GM12865 (cell line): ENCODE data around the gene RHOBTB3.

Source experiments
- DNase-seq: peaks from one replicate; pipeline ENCODE4 v3.0.0; 2010; ENCODE audit warnings: low read depth
- H3K4me3 ChIP-seq: 2 replicates; pipeline ENCODE4 v1.5.1; 2011; ENCODE audit warnings: mild to moderate bottlenecking, low read depth, low read length, control low read depth
- TF ChIP-seq, protein P1 (sequence below): IDR thresholded peaks from 2 replicates; pipeline ENCODE4 v1.5.1; 2011; ENCODE audit warnings: low read length, control low read depth, low read depth, inconsistent platforms; ENCODE audit not compliant: insufficient read depth; ENCODE audit errors: missing control alignments

Gene RHOBTB3

DNA sequence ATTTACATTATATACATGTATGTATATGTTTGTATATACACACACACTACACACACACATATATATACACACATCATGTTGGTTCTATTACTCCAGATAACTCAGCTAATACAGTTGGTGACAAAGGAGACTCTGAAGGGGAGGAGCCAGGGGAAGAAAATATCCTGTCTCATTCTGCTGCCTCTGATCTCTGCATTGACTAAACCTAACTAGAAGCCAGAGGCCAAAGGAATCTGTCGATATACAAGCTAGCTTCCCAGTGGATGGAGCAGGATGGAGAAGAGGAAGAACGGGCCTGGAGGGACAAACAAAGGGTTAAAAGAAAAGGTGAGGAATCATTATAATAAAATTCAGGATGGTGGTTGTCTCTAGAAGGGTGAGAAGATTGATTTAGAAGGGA, 13.7 kb upstream of the RHOBTB3 start:
- TF ChIP-seq, protein P1, sequence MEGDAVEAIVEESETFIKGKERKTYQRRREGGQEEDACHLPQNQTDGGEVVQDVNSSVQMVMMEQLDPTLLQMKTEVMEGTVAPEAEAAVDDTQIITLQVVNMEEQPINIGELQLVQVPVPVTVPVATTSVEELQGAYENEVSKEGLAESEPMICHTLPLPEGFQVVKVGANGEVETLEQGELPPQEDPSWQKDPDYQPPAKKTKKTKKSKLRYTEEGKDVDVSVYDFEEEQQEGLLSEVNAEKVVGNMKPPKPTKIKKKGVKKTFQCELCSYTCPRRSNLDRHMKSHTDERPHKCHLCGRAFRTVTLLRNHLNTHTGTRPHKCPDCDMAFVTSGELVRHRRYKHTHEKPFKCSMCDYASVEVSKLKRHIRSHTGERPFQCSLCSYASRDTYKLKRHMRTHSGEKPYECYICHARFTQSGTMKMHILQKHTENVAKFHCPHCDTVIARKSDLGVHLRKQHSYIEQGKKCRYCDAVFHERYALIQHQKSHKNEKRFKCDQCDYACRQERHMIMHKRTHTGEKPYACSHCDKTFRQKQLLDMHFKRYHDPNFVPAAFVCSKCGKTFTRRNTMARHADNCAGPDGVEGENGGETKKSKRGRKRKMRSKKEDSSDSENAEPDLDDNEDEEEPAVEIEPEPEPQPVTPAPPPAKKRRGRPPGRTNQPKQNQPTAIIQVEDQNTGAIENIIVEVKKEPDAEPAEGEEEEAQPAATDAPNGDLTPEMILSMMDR = no peak
- no peak overlapping the region for H3K4me3 ChIP-seq
- DNase-seq = no peak

DNA sequence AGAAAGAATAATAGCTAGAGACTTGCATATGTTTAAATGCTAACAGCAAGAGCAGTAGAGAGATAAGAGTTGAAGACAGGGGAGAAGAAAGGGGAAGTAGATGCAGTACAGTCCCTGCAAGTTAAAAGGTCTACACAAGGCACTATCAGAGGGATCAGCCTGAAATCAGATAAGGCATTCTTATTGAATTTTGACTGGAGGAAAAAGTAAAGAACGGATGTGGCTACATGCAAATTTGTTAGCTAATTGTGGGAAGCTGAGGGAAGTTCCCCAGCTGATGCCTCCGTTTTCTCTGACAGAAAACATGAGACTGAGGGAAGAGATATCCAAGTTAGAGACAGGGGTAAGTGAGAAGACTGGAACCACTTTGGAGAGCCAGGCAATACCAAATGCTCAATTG, 12.9 kb upstream of the RHOBTB3 start:
- DNase-seq = peak; percentile 58
- no peak overlapping the region for H3K4me3 ChIP-seq
- TF ChIP-seq, protein P1 = no peak

DNA sequence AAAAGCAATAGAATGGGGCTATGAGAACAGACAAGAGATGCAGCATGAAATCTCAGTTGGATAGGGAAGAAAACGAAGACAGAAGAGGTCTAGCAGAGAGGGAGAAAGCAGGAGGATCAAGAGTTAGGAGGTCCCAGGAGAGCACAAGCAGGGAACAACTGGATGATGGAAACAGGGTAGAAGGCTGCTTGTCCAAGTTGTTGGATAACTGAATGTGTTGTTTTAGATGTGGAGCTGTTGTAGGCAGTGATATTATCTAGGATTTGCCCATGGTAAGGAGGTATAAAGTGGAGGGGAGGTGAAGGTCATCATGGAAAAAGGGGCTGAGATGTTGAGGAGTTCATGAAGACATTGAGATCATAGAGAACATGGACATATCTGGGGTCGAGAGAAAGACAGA, 12.4 kb upstream of the RHOBTB3 start:
- DNase-seq = no peak
- H3K4me3 ChIP-seq = no peak overlapping the region
- TF ChIP-seq, protein P1 = no peak

DNA sequence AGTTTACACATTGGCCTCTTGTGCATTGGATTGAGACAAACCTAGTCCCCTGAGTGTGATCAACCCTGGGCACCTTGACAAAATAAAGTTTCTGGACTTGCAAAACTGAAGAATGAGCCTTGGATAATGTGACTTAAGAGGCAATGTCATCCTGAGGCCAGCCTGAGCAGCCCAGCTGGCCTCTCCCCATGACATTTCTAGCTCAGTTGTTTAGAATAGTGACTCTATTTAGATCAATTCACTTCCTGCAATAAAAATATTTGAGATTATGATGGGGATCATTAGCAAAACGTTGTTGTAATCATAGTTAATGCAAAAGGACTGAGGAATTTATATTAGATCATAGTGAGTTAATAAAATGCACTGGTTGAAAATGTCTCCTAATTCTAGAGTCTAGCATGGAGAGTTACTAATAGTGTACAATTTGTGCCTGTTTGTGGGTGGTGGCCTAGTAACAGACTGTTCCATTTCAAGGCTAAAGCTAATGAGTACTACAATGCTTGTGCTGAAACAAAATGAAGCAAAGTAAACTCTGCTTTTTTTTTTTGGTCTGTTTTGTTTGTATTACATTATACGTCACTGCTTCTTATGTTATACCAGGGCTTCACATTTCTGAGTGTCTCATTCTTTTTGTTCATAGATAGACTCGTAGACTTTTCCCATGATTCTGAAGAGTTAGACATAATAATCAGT, 10.9 kb upstream of the RHOBTB3 start:
- H3K4me3 ChIP-seq = no peak overlapping the region
- TF ChIP-seq, protein P1 = no peak
- no peak for DNase-seq

DNA sequence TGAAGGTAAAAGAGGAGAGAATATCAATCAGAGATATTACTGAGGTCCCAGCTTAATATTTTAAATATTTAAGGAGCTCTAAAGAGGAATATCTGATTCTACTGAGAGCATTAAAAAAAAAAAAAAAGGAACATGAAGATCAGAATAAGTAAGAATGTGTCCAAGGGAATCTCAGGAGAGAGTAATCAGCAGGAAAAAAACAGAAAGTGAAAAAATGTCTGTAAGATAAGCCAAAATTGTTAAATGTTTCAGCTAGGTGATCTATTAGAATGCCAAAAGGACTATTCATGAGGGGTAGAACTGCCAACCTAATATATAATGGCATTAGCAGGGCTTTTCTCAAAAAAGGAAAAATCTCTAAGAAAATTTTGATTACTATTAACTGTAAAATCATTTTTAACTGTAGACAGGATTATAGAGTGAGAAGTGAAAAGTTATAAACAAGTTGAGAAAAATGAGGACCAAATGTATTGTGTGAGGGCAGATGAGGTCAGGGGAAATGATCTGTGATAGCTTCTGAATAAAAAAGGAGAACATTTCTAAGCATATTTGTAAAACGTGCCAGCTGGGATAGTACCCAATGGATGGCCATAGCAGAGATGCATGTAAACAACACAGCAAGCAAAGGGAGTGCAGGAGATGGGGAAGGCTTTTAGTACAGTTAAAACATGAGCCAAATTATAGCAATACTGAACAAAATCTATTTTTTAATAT, 9.4 kb upstream of the RHOBTB3 start:
- no peak for DNase-seq
- no peak overlapping the region for H3K4me3 ChIP-seq
- TF ChIP-seq, protein P1 = no peak

DNA sequence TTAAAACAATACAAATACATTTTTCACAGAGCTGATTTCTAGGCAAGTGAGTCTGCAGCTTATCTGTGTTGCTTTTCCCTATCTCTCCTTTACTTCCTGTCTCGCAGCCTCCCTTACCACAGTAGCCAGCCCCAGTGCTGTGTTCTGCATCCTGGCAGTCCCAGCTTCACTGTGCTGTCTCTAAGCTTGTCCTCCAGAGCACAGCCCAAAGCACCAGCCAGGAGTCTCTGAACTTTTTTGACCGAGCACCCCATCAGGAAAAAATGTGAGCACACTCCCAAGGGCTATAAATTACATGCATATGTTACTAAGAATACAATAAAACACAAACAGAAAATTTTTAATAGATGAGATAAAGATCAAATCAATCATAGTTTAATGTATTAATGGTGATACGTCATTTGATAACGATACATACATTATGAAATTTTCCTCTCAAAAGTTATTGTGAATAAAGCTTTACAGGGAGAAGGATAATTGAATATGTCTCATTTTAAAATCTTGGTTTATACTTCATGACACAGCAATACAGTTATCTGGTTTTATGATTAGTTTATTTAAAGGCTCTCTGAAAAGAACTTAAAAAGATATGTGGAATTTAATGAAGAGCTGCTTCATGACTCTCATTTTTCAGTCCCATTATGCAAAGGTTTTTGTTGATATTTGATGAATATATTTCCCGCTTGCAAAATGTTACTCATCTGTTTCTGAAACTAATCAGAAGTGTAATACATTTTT, 7.3 kb upstream of the RHOBTB3 start:
- H3K4me3 ChIP-seq = no peak overlapping the region
- TF ChIP-seq, protein P1 = no peak
- no peak for DNase-seq
